ENCODE results near the gene CMTM3. TPM values are rescaled to one million over a fixed set of nuclear protein-coding genes. Genes with fewer than 3 reads are reported as not detected.
A peak's percentile ranks its signal among the peaks of the same experiment; 100 is the strongest.
"Not testable (repeated sequence)": the region's sequence is repeated elsewhere in the genome, so short reads cannot be mapped to it uniquely, and the experiment has no call there.

The CMTM3 gene
- total RNA-seq, 1 donor from 2014 or later, result 42.6 TPM

- H3K4me1 ChIP-seq, result peaks cover 0 to 18% of the 10 kb centered on the region in 2 donors
- peak overlapping the region in 1 of 2 donors; percentile 49 for H3K27ac ChIP-seq
- intact Hi-C loops (cut with DNase I), result loop anchor here (1.0 to 5.0 kb wide), 5 partner anchors 43 to 259 kb away; partner anchors contain the start of genes CMTM4 and DYNC1LI2
- DNase-seq (ENCODE audit: low spot score in 2 of 2), result peak; percentile 44 to 93
- peaks cover 29 to 44% of the 10 kb centered on the region in 2 donors for H3K36me3 ChIP-seq
- no peaks in the 10 kb centered on the region for H3K9me3 ChIP-seq
- no peak overlapping the region for H3K4me3 ChIP-seq
- H3K27me3 ChIP-seq, result no peaks in the 10 kb centered on the region
- TF ChIP-seq CTCF (IDR thresholded peaks at IDR 0.05), result peak; percentile 87 to 96 (median 94)
Observed at GRCh38 chr16:66608241-66609138, 4.0 kb downstream of the CMTM3 start.

GRCh38 chr16:66609139-66609510 is 4.6 kb downstream of the CMTM3 start:
- TF ChIP-seq CTCF (IDR thresholded peaks at IDR 0.05), result no peak
- Histone ChIP-seq H3K4me1 (peaks cover 0 to 11% of the 10 kb centered on the region in 2 donors), H3K4me3 (no peak overlapping the region), H3K27ac (peak overlapping the region in 1 of 2 donors; percentile 6), H3K36me3 (peaks cover 30 to 49% of the 10 kb centered on the region in 2 donors), H3K27me3 (no peaks in the 10 kb centered on the region), H3K9me3 (no peaks in the 10 kb centered on the region)
- intact Hi-C loops (cut with DNase I), result loop anchor here (5.0 kb wide), 3 partner anchors 127 to 258 kb away; partner anchors contain the start of gene DYNC1LI2
- DNase-seq (ENCODE audit: low spot score in 2 of 2), result no peak

- no peak for DNase-seq (ENCODE audit: low spot score in 2 of 2)
- Histone ChIP-seq H3K27ac (no peak overlapping the region), H3K27me3 (no peaks in the 10 kb centered on the region), H3K4me1 (peaks cover 0 to 9% of the 10 kb centered on the region in 2 donors), H3K9me3 (no peaks in the 10 kb centered on the region), H3K36me3 (peaks cover 30 to 52% of the 10 kb centered on the region in 2 donors), H3K4me3 (no peak overlapping the region)
- intact Hi-C loops (cut with DNase I), result no loop called here
- no peak for TF ChIP-seq CTCF (IDR thresholded peaks at IDR 0.05)
Observed at GRCh38 chr16:66610111-66610820, 5.8 kb downstream of the CMTM3 start.

- intact Hi-C loops (cut with DNase I); H3K27ac ChIP-seq; H3K4me3 ChIP-seq; DNase-seq (ENCODE audit: low spot score in 2 of 2); H3K27me3 ChIP-seq; H3K4me1 ChIP-seq; H3K9me3 ChIP-seq: not testable (repeated sequence)
- H3K36me3 ChIP-seq, result peaks cover 30 to 52% of the 10 kb centered on the region in 2 donors
Observed at GRCh38 chr16:66611911-66612310, 7.4 kb downstream of the CMTM3 start.

GRCh38 chr16:66612422-66612821 is 7.9 kb downstream of the CMTM3 start:
- intact Hi-C loops (cut with DNase I), result no loop called here
- no peak for DNase-seq (ENCODE audit: low spot score in 2 of 2)
- Histone ChIP-seq H3K4me3 (no peak overlapping the region), H3K27me3 (no peaks in the 10 kb centered on the region), H3K27ac (no peak overlapping the region), H3K4me1 (peaks cover 0 to 5% of the 10 kb centered on the region in 2 donors), H3K36me3 (peaks cover 30 to 52% of the 10 kb centered on the region in 2 donors), H3K9me3 (no peaks in the 10 kb centered on the region)
- no peak for TF ChIP-seq CTCF (IDR thresholded peaks at IDR 0.05)

Data from ascending aorta (tissue), 2 donors.